HG03342 (cell line): ENCODE results near the gene IRGQ.
"Not testable (repeated sequence)": the region's sequence is repeated elsewhere in the genome, so short reads cannot be mapped to it uniquely, and the experiment has no call there.

Experiments used
- ATAC-seq: cut with Tn5 transposase; IDR thresholded peaks from one replicate; pipeline ENCODE4 v1.9.1; 2021; ENCODE audit warnings: mild to moderate bottlenecking, moderate library complexity; ENCODE audit not compliant: unreplicated experiment

Gene IRGQ

GRCh38 chr19:43599635-43600295 lies 3.8 kb upstream of the IRGQ start:
- no peak for ATAC-seq

GRCh38 chr19:43598445-43599240 lies 2.7 kb upstream of the IRGQ start:
- no peak for ATAC-seq

DNA sequence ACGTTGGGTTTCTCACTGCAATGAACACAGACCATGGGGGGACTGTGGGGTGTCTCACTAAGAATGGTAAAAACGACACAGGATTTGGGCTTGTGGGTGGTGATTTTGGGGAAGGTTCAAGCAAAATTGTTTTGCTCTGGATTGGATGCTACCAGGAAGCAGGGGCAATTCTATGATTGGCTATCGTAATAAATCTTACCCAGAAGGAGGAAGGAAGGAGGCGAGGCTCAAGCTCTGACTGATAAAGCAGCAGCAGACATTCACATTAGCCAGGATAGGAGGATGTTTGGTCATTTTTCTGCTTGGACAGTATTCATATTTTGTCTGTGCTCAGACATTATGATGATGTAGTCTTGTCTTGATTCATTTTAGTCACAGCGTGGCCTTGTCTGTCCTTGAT lies 1.9 kb upstream of the IRGQ start:
- no peak for ATAC-seq

GRCh38 chr19:43596842-43597461 lies 1.0 kb upstream of the IRGQ start:
- no peak for ATAC-seq

DNA sequence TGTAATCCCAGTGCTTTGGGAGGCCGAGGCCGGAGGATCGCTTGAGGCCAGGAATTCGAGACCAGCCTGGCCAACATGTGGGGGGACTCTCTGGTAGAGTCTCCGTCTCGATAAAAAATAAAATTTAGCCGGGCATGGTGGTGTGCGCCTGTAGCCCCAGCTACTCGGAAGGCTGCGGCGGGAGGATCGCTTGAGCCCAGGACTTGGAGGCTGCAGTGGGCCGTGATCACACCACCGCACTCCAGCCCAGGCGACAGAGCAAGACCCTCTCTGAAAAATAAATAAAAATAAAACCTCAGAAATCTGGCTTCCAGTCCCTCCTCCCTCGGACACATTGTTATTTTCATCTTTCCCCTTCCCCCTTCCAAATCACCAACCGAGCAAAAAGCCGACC lies 332 bp downstream of the IRGQ start:
- ATAC-seq: peak; percentile 0

DNA sequence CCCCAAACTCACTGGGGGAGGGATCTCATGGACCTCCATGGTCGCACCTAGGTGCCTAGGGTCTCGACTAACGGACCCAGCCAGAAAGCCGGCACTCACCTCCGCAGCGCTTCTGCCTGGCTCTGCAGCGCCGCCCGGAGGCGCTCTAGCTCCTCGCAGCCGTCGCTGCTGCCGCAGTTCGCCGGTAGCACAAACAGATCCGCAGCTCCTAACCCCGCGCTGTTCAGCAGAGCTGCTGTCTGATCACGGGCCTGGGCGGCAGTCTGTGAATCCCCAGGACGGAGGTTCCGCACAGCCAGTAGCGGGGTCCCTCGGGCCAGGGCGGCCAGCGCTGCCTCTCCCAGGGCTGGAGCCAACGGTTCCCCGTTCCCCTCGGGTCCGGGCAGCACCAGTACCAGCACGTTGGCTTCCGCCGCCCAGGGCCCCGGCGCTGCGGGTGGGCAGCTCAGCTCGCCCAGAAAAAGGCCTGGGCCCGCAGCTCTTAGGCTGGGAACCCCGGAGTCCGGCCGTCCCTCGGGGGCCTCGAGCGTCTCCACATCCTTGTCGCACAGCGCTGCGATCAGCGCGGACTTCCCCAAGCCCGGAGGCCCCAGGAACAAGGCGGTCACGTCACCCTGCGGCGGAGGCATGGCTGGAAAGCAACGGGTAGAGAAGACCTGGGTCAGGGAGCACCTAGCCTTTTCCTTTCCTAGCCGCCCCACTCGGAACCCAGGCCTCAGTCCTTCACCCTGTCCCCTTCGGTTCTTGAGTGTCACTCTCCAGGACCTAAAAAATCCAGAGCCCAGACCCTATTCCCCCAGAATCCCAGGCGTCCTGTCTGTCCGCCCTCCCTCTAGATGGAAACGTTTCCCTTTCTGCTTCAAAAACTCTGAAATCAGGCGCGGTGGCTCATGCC lies 977 bp downstream of the IRGQ start:
- ATAC-seq: peak; percentile 24

GRCh38 chr19:43594081-43594697 lies 1.7 kb downstream of the IRGQ start:
- no peak for ATAC-seq

DNA sequence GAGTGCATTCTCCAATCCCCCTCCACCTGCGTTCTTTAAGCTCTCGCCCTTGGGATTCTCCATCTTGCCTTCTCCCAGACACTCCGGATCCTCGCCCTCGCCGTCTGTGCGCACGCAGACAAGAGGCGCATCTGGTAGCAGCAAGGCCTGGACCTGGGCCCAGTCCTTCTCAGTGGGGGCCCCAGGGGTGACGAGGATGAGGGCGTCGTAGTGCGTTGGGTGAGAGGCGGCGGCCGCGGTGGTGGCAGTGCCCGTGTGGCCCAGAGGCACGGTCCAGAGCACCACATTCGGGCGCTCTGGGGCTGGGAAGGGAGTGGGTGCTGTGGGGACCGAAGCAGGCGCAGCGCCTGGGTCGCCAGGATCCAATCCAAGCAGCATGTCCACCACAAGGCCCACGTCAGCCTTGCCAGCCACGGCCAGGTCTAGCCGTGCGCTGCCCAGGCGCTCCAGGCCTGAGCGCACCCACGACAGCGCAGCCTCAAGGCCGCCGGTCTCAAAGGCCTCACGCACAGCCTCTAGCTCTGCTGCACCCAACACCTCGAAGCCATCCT lies 3.1 kb downstream of the IRGQ start:
- ATAC-seq: no peak

DNA sequence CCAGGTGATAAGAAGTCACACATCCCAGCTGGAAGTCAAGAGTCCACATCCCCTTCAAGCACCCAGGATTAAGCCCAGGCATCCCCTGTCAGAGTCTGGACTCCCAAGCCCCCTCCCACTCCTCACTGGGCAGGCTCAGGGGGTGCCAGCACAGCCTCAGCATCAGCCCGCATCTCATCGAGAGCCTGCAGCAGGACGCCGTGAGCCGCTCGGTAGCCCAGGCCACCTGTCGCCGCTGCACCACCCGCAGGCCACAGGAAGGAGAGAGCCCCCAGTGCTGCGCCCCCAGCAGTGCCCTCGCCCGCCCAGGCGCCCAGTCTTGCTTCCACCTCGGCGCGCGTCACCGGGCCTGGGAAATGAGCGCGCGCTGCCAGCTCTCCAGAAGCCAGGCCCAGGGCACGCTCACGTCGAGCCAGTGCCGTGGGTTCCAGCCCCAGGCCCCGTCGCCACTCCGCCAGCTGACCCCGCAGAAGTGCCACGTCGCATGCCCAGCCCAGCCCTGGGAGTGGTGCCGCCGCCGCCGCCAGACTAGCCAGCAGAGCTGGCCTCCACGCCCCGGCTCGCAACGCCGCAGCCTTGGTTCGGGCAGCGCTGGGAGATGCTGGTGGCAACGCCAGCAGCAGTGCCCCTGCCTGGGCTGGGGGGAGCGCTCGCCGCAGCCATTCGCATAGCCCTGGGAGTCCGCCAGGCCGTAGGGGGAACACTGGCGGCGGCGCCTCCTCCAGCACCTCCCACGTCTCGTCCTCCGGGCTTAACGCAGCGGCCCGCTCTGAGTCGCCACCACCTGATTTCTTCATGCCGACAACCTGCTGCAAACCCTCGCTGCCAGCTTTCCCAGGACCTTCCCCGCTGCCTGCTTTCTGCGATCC lies 3.8 kb downstream of the IRGQ start:
- no peak for ATAC-seq

DNA sequence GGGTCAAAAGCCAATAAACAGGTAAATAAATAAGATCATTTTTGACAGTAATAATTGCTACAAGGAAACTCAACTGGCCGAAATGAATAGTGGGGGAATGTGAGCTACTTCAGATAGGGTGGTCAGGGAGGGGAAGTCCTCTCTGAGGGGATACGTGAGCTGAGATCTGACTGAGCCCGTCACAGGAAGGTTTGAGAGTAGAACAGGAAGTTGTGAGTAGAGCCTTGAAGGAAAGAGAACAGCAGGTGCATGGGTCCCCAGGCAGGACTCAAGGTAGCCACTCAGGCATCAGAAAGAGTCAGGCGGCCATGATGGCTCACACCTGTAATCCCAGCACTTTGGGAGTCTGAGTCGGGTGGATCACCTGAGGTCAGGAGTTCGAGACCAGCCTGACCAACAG lies 6.3 kb downstream of the IRGQ start:
- no peak for ATAC-seq

GRCh38 chr19:43589277-43589676 lies 6.7 kb downstream of the IRGQ start:
- no peak for ATAC-seq

GRCh38 chr19:43587029-43587428 lies 8.9 kb downstream of the IRGQ start:
- ATAC-seq: not testable (repeated sequence)

DNA sequence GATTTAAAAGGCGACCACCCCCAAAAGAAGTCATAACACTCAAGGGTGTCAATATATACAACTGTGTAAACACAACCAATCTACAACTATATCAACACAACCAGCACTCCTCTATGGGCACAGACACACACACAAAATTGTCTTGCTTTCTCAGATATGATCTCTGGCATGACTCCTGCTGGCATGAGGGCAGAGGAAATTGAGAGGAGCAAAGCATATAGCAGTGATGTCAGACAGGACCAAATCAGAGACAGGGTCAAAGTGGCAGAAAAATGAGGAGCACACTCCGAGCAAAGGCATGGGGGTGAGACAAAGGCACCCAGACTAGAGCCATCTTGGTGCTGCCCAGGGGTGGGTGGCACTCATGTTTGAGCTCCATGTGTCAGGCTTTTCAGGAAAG lies 9.6 kb downstream of the IRGQ start:
- ATAC-seq: no peak

- peak; percentile 42 for ATAC-seq
Observed at GRCh38 chr19:43584484-43584883, 11.4 kb downstream of the IRGQ start.

DNA sequence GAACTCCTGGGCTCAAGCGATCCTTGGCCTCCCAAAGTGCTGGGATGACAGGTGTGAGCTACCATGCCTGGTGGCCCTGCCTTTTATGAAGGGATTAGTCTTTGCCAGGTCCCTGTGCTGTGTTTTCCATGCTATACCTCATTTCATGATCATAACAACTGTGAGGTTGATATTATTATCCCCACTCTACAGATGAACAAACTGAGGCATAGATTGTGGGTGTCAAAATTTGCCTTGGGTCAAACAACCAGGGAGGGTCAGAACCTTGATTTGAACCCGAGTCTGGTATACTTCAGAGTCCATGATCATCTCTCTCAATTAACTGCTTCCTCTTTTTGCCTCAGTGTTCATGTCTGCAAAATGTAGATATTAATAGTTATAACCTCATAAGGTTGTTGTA lies 13.4 kb downstream of the IRGQ start:
- no peak for ATAC-seq

GRCh38 chr19:43581467-43581866 lies 14.5 kb downstream of the IRGQ start:
- ATAC-seq: no peak

DNA sequence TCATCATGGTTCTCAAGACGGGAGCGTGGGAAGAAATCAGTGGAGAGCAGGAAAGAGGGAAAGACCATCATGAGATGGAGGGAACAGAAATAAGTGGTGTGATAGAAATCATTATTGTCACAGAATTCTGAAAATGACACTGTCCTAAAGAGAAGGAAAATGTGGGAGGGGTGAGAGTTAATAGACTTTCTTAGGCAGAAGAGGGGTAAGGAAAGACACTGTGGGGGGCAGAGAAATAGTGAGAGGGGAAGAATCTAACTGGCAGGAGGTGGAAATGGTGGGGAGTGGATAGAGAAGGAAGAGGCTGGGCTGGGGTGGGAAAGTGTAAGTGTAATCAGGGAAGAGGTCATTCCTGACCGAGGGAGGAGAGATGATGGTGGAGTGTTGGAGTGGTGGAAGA lies 17.1 kb downstream of the IRGQ start:
- ATAC-seq: no peak

DNA sequence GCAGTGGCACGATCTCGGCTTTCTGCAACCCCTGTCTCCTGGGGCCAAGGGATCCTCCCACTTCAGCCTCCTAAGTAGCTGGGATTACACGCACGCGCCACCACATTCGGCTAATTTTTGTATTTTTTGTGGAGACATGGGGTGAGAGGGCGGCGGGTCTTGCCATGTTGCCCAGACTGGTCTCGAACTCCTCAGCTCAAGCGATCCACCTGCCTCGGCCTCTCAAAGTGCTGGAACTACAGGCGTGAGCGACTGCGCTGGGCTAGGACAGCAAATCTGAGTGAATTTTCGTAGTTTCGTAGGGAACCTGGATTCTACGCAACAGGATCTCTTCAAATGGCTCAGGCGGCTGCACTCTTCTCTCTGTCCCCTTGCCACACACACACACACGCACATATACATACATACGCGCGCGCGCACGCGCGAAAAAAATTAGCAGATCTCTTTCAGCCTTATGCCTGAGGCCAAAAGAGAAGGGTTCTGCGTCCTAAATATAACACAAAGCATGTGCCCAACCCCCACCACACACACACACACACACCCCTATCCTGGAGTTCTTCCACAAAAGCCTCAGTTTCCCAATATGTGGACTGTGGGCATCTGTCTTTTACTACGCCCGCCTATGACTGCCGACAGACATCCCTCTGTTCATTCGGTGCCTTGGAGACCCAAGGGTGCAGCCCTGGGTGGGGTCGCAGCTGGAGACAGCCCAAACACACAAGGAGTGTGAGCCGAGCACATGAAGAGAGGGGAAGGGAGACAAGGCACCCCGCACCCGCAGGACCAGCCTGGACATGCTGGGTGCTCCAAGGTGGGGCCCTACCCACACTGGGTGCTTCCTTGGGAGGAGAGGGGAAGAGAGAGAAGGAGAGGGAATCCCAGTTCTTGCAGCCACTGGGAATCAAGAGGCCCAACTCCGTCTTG lies 19.7 kb downstream of the IRGQ start:
- no peak for ATAC-seq
